NCI-H510A (cell line): Measurements from ENCODE around the gene GAS2.
A peak's percentile ranks its signal among the peaks of the same experiment; 100 is the strongest.

Source experiments
- DNase-seq: peaks from one replicate; lab custom pipeline; 2025; lab: John Stamatoyannopoulos, UW

Gene GAS2

DNA sequence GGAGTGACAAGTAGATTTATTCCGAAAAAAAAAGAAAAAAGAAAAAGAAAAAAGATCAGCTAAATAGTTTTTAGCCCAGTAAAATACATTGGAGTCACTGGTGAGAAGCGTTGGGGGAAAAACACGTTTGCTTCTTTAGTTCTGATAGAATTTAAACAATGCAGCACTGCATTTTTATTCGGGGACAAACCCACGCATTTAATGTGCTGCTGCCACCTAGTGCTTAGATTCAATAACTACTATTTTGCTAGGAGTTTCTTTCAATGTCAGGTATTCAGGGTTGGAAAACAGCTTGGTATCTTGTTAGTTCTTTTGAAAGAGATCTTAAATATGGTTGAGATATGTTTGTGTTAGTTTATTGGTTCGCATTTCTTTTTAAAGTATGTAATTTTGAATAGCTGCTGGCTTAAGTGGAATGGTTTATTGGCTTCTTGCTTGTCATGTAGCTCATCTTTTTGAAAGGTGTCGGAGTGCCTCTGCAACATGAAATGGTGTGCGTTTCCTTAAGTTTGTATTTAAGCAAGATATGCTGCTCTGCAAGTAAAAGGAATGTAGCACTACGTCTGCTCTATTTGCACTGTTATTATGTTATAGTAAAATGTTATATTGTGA is 121.2 kb downstream of the GAS2 start:
- no peak for DNase-seq

DNA sequence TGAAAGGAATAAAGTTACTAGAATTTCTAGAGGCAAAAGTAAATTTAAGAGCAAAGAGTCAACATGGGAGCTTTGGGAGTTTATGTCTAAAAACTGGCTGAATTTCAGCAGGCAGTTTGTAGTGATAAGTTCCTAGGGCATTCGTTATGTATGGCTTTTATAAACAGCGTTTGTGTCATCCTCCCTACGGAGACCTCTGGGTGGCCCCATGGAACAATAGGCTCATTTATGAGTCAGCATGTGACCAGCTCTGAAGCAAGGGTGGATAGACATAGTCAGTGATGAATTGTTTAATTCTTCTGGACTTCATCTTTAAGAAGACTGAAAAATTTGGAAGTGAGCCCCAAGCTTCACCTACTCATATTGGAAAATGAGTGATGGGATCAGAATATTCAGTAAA is 126.1 kb downstream of the GAS2 start:
- DNase-seq, result no peak

DNA sequence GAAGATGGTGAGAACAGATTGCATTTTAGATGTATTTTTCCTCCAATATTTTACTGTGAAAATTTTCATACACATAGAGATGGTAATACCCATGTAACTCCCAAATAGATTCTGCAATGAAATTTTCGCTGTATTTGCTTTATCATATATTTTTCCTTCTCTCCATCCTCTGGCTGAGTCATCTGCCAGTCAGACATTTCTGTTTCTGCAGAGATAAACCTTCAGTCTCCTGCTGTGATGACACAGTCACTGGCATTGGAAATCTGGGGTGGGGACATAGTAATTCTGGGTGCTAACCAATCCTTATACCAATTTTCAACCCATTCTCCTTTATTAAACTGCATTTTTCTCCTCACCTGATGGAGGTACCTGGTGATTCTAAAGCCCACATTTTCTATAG is 129.5 kb downstream of the GAS2 start:
- no peak for DNase-seq

DNA sequence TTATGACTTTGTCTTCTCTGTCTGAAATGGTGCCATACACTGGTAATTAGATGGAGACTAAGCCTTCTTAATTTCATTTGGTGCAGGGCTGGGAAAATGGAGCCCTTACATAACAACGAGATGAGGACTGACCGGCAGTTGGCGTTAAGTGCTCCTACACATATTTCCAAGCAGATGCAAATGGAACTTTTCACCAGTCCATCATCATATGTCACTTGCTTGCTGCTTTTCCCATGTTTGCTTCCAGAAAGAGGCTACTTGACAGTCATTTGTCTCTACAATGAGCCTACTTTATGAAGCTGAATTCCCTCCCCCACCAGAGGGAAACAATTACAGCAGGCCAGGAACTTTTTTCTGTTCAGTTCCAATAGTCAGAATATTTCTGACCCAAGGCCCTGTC is 130.6 kb downstream of the GAS2 start:
- no peak for DNase-seq

DNA sequence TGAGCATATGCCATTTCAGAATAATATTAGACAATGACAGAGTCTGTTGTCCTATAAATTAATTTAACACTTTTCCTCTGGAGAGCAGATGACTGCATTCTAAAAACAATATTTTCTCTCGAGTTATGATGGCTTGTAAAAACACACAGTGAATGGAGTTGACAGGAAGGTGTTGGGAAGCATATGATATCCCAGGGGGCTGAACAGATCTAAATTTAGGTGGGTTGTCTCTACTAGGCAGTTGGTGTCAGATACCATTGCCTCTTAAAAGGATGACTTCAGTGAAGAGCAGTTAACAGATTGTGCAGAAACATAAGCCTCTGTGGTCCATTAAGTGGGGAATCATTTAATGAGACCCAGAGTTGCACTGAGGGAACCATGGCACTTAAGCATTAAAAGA is 132.5 kb downstream of the GAS2 start:
- no peak for DNase-seq

DNA sequence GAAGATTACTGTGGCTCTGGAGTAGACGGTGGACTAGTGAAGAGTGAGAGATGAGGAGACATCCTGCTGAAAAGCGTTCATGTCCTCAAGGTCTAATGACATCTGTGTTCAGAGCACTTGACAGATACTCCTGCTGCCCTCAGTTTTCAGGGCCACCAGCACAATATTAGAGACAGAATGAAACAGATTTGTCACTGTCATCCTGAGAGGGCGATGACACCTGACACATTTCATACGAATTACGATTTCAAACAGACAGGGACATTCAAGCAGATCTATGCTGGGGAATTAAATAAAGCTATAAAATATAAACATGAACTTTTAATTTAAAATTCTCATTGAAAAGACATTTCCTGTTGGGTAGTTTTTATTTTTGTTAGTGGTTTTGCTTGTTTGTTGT is 134.1 kb downstream of the GAS2 start:
- DNase-seq, result no peak

DNA sequence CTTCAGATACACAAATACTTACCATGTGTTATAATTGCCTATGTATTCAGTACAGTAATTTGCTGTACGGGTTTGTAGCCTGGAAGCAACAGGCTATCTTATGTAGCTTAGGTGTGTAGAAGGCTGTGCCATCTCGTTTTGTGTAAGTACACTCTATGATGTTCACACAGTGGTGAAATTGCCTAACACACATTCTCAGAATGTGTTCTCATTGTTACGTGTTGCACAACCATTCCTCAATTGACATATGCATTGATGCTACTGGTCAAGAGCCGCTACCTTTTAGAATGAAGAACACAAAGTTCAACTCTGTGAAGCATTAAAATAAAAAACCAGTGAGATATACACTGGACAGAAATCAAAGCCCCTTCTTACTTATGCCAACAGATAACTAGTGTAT is 136.4 kb downstream of the GAS2 start:
- no peak for DNase-seq

DNA sequence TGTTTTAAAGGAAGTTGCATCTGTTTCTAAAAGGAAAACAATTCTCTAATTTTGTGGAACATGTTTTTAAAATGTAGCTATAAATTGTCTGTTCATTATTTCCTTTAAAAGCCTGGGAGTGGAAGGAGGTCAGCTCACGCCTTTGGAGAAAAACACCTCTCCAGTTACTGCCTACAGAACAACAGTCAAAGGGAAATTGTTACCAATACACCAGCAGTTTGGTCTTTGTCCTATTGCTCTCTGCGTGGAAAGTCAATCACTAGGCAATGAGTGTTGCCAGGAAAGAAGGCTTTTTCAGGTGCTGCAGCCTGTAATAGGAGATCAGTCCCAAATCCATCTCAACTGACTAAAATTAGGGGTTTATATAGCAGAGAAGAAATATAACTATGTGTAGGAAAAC is 141.0 kb downstream of the GAS2 start:
- no peak for DNase-seq

DNA sequence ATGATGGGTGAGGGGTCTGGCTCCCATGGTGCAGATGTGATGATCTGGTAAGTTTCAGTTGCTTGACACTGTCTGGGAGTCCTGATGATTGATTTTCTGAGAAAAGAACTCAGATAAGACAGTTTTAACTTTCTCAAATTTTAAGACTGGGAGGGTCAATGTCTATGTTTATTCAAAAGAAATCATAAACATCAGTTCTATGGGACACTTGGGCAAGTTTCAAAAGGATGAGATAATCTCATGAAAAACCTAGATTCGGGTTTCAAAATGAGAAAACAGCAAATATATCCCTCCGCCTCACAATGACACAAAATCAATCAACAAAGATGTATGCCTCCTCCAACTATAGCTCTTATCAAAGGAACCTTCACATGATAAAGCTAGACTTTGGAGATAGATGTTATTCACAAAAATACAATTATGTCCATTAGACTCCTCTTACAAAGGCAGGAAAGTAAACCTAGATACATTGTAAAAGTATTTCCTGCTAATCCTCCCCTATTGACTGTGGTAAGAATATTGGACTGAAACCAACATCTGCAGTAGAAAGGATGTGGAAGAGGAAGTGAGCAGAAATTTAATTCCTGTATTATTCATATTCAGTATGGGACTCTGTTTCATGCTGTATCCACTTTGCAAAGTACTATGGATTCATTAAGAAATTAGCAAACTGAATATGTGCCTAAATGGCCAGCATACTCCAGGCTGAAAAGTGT is 141.6 kb downstream of the GAS2 start:
- DNase-seq, result no peak

DNA sequence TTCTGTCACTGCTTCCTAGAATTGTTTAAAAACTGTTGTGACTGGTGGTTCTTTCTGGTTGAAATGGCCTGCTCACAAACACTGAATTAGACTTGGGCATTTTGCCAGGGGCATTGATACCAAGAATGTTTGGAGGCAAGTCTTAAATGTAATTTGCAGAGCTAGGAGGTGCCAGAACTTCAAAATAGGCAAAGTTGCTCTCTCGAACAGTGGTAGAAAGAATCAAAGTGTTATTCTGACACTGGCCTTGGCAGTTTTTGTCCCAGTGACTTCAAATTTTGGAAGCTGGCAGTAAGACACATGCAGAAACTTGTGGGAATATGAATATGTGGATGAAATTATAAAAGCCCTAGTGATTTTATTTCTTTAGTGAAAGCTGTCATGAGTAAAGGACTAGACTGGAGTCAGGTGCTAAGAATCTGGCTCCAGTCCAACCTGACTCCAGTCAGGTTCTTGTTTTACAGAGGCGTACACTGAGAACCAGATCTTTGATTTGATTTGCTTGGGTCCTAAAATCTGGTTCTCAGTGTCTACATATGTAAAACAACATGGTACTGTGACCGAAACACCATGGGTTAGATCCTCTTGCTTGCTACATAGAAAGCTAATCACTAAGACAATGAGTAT is 142.3 kb downstream of the GAS2 start:
- DNase-seq, result no peak

DNA sequence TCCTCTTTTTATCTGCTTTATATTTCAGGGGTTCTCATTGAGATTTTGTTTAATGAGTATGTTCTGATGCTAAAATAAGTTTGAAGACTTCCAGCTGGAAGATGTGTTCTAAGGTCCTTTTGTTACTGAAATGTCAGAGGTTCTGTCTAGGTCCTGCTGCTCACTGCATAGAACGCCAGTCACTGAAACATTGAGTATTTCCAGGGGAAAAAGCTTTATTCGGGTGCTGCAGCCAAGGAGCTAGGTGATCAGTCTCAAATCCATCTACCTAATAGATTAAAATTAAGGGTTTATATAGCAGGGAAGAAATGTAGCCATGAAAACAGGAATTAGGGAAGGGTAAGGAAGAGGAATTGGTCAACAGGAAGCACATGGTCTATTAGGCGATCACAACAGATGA is 143.5 kb downstream of the GAS2 start:
- no peak for DNase-seq

DNA sequence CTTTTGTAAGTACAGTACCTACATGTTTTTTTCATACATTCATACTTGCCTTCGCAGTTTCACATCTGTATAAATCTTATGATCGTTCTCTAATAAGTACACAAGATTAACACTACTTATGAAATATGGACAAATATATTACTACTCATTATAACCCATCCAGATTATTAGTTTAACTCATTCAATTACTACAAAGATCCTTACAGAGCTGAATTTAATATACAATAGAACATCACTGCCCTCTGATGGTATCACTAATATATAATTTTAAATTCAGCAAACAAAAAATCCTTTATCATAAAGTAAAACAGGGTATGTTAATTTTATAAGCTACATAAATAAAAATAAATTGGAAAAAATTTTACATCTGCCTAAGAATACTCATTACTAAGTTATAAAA is 155.8 kb downstream of the GAS2 start:
- DNase-seq, result no peak

DNA sequence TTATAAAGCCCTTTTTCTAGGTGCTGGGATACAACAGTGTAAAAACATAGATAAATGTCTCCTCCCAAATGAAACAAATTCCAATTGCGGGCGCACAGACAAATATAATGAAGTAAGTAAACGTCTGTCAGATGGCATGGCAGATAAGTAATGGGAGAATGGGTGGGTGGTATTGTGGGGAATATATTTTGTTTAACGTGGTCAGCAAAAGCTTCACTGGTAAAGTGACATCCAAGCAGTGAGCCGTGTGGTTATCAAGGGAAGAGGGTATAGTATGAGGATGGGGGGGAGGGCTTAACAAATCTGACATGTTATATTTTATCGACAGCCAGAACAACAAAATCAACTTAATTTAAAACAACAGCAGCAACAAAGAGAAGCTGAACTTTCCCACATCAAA is 162.0 kb downstream of the GAS2 start:
- no peak for DNase-seq

DNA sequence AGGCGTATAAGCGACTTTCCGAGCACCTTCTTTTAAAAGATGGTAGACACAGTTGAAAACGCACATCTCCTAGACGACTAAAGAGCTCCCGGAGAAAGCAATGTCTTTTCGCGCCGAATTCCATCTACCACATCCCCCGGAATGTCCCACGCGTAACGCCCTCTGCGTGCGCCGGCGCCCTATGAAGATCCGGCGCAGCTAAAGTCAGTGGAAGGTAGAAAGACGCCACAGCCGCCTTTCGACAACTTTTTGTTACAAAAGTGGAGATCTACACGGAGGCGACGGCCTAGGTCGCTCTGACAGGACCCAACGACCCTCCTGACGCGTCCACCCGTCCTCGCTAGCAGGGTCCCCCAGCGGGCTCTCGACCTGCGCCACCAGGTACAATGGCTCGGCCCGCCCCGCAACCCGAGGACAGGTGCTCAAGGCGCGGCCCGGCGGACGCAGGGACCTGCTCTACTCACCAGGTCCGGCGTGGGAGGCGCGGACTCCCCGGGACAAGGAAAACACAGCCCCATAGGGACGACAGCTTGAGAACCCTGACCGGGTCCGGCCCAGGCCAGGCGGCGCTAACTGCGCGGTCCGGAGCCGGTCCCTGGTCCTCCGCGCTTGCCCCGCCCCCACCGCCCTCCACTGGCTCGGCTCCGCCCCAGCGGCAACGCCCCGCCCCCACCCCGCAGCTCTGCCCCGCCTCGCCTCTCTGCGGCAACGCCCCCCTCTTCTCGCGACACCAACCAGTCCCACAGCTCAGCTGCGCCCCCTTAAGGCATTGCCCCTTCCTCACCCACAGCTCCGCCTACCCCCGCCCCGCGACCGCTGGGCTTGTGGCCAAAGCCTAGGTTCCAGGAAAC is 163.0 kb downstream of the GAS2 start, which contains the start of gene SVIP:
TSS of gene SVIP (minus strand) at position 571 of the 851 bp plus-strand sequence. CDS start at position 518, 53 bp downstream.
- peak; percentile 86 for DNase-seq

DNA sequence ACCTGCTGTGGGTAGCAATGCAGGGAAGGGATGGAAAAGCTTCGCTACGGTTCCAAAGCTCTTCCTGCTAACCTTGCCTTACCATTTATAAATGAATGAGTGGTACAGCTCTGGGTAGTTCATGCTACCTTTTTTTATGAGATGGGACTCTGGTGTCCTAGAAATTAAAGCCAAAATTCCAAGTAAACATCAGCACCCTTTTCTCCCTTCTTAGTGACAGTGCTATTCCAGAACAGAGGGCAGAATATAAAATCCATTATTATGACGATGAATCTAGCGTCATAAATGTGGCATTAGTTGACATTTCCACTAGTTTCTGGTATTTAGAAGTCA is 163.6 kb downstream of the GAS2 start:
- DNase-seq, result no peak

DNA sequence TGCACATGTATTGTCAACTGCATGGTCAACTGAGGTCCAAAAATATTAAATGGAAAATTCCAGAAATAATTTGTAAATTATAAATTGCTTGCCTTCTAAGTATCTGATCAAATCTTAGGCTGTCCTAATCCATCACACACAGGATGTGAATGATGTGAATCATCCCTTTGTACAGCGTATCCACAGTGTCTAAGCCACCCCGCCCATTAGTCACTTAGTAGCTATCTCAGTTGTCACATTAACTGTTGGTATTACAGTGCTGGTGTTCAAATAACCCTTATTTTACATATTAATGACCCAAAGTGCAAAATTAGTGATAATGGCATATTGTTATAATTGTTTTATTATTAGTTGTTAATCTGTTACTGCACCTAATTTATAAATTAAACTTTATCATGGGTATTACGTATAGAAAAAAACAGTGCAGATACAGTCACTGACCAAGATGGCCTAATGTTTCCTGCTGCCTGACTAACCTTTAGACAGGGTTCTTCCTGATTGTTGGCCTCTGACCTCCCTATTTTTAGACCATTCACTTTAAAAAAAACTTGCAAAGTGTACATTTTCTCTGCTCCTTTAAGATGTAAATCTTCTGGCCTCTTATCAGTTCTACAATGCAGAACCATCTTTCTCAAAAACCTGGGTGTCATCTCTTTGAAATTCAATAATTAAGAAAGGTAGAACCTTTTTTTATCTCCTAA is 166.1 kb downstream of the GAS2 start:
- DNase-seq, result no peak

DNA sequence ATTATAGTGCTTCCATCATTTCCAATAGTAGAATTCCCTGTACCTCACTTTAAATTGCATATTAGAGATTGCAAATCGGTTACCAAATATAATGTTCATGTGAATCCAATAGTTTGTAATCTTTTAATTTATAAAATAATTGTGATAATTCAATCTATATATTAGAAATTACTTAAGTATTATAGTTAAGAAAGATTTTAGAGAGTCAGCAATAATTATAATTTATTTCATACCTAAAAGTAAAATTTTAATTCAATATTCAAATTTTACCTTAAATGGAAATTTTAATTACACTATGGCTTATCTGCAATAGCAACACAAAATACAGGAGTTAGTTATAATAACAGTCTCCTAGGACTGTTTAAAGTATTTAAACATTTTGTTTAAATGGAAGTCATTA is 180.3 kb downstream of the GAS2 start:
- DNase-seq, result no peak

DNA sequence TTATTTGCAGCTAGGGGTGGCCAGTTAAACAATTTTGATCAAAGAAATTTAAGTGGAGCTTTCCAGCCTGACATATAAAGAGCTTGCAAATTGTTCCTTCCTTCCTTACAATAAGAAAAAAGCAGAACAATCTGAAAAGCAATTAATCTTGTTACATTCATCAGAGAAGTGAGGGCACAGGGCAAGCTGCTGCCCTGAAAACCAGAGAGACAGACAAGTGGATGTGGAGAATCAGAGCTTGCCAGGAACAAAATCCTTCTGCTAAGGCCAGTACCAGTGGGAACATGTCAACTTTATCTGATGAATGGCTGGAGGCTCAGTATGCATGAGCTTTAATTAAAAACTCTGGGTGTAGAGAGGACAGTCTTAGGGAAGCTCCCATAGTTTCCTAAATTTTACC is 185.1 kb downstream of the GAS2 start:
- DNase-seq, result no peak

DNA sequence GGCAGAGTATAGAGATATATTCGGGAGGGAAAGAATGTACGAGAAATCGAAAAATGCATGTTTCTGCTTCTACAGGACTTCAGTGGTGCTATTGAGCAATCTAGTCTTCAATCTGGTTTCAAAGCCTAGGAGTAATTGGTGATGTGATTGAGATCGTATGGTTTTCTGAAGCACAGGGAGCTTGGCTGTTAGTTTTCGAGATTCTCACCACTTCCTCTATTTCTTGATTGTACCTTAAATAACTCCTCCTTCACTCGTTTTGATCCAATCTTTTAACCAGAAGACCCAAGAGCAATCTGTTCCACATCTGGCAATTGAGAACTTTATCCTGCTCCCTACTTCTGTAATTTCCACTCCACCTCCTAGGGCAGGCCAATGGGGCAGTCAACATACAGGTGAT is 193.3 kb downstream of the GAS2 start:
- no peak for DNase-seq

DNA sequence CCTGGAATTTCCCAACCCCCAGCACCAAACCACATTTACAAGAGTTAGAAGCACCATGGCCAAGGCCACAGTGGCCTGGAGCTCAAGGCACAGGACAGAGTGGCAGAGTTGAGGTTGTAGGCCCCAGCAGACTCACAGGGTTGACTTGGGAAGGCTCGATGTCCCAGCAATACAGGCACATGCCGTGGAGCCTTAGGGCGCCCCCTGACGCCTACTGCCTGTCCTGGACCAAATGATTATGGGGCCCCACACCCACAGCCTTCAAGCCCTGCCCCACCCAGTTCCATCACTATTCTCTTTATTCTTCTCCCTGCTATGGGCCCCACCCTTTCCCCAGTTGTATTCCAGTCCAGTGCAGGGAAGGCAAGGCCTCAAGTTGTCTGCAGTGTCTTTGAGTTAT is 193.8 kb downstream of the GAS2 start, which contains the start of gene CCDC179:
TSS of gene CCDC179 (minus strand) at position 234 of the 400 bp plus-strand sequence. CDS start at position 181, 53 bp downstream.
- DNase-seq, result no peak
